Measurements from ENCODE around the gene MYRIP.

The MYRIP gene

DNA sequence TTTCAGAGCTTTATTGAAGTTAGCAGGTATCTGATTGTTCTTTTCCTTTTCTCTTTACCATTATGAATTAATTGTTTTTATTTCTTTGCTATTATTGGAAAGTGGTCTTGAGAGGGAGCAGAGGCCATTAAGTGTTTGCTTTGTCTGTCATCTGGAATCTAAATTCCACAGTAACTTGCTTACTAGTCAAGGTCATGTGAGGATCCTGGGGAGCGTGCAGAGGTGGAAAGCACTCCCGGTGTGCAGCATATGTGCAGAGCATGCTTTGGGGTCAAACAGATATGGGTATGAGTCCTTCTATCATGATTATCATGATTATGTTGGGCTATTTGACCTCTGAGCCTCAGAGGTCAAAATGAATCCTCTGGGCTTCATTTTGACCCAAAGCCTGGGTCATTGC lies 96.4 kb downstream of the MYRIP start:
- no peak for DNase-seq (ENCODE audit: low read depth in 2 of 2)

DNA sequence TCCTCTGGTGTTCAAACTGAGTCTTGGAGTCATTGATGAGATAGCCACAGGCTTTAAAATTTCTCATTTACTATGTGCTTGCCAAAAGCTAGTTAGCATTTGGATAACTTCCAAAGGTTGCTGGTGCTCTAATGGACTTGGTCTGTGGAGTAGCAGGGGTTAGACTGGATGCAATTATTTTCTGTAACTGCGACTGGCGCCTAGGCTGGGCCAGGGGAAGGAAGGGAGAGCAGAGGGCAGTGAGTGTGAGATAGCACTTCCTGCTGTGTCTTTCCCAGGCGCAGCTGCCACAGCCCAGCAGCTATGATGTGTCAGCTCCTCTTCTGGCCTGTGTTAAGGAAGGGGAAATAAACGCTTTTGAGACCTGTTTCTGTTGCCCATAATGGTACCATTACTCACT lies 98.6 kb downstream of the MYRIP start:
- DNase-seq (ENCODE audit: low read depth in 2 of 2) = no peak

DNA sequence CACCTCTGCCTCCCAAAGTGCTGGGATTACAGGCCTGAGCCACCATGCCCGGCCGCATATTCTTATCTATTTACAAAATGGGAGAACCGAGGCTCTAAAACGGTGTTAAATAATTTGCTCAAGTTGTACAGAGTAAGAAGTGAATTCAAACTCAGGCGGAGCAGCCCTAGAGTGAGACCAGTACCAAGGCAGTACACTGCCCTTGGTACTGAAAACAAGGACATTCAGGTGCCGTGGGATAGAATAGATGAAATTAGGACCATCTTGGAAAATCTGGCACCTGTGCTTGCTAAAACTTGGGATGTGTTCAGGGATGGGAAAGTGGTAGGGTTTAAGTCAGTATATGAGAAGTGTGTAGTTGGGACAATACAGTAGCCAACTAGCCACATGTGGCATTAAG lies 100.7 kb downstream of the MYRIP start:
- no peak for DNase-seq (ENCODE audit: low read depth in 2 of 2)

DNA sequence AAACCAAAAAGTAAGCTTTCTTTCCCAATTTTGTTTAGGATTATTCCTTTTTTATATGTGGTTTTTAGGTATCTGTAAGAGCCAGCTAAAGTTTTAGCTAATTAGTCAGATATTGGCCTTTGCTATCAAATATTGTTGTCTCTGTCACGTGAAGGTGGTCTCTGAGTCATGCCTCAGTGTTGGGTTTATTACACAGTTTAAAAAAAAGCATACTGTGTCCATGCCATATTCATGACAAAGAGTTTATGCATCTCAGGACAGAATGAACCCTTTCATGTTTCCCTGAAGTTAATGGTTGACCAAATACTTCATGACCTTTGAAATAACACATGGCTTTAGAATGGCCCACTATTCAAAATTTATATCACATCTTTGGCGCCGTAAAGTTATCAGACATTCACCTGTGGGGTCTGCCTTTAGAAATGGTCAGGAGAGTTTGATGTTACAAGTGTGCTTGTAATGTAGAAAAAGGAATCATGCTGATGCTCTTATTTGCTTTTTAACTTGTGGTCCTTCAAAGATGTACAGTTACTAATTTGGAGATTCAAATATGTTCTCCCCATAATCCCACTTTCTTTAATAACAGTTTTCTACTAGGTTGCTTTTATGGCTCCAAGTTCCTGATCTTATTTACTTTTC lies 101.5 kb downstream of the MYRIP start:
- no peak for DNase-seq (ENCODE audit: low read depth in 2 of 2)

DNA sequence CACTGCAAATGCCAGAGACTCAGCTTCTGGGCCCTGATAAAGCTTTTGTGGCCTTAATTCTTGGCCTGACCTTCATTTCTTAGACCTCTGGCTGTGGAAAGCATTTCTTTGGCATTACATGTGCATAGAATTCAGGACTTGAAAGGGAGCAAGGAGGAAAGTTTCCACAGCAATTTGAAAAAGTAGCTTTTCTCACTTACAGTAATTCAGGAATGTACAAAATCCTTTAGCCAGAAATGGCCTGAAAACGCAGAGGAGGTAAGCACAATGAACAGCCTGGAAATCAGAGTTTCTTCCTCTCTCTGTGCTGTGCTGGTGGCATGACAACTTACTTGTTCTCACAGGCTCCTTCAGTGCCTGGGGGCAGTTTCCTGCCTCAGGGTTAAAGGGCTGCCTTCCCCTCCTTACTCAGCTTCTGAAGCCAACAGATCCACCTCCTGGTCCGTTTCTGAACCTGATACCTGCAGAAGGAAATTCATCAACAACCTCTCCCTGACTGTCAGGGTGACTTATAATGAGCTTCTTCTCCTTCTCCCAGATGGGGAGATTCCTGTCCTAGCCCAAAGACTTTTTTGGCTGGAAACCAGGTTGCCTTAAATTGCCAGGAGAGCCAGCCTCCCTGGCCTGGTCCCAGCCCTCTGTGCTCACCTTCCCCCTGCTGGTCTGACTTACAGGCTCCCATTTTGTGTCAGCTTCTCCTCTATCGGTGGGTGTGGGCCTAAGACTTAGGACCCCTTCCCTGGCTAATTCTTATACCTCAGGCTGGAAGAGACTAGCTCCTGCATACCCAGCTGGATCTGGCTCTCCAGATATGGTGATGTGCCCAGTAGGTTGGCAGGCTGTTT lies 102.3 kb downstream of the MYRIP start:
- no peak for DNase-seq (ENCODE audit: low read depth in 2 of 2)

DNA sequence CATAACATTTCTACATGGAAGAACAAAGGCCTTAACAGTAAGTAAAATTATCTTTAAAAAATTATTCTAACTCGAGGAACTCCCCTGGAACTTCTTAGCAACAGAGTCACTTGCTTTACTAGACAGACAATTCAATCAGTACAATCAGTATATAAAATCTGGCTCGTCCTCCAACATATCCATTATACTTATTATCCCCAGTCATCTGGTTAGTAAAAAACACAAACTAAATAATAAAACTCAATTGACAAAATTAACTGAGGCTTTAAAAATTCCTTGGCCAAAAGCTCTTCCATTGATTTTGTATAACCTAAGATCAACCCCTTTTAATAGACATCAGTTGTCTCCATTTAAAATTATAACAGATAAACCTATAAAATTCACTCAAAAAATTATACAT lies 105.6 kb downstream of the MYRIP start:
- no peak for DNase-seq (ENCODE audit: low read depth in 2 of 2)

DNA sequence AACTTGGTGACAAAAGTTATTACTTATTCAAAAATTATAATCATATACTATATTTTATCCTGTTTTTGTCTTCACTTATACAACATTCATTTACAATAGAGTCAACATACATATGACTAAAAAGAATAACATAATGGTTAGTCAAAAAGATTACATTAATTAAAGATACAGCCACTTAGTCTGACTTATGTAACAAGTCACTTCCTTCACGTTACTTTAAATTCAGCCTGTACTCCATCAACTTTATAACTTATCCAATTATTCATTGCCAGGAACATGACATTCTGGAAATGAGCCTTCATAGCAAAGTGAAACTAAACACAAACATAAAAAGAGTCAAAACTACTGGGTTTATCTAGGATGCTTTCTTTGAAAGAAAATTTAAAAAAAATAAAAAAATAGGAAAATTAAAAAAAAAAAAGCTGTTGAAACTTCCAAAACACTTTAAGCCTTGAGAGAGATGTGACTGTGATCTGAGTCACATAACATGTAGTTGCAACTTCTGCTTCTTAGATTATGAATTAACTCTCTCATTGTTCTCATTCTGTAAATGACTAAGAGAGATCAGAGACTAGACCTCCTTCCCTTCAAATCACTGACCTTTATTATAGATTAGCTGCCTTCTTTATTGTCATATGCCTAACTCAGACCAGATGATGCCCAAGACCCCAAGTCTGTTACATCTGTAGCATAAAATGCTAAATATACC lies 107.8 kb downstream of the MYRIP start:
- DNase-seq (ENCODE audit: low read depth in 2 of 2) = no peak

DNA sequence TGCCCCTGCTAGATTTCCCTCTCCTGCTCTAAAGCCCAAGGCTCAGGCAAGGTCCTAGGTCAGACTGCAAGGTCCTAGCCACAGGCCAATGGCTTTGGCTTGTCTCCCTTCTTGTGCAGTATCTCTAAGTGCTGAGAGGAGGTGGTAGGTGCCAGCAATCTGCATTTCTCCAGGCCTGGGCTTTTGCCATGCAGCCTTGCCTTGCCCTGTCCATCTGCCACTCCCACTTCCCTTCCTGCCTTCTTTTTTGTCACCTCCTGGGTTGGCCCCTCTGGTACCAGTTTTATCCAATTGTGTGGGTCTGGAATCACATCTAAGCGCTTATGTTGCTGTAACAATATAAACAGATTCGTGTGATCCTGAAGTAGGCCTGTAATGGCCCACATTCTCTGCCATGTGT lies 109.9 kb downstream of the MYRIP start:
- DNase-seq (ENCODE audit: low read depth in 2 of 2) = no peak

DNA sequence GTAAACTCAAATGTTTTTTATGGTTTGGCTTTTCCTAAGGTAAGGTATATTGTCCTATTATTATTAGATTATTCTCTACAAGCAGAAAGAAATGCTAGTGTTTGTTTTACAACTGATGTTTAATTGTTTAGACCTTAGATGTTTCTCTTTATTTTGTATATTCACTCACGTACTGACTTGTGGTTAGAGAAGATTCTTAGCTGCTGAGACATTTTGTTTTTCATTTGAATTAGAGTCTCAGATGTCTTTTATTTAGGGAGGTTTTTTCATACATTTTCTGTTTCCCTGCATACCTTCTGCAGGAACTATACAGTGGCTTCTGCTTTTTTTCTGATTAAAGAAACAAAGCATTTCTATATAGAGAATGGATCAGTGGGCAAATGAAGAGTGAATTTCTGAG lies 110.9 kb downstream of the MYRIP start:
- no peak for DNase-seq (ENCODE audit: low read depth in 2 of 2)

DNA sequence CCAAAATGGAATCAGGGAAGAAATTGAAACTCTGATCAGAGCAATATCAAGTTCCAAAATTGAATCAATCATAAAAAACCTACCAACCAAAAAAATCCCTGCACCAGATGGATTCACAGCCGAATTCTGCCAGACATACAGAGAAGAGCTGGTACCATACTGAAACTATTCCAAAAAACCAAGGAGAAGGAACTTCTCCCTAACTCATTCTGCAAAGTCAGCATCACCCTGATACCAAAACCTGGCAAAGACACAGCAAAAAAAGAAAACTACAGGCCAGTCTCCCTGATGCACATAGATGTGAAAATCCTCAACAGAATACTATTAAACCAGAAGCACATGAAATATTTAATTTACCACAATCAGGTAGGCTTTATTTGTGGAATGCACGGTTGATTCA lies 118.1 kb downstream of the MYRIP start:
- DNase-seq (ENCODE audit: low read depth in 2 of 2) = no peak

DNA sequence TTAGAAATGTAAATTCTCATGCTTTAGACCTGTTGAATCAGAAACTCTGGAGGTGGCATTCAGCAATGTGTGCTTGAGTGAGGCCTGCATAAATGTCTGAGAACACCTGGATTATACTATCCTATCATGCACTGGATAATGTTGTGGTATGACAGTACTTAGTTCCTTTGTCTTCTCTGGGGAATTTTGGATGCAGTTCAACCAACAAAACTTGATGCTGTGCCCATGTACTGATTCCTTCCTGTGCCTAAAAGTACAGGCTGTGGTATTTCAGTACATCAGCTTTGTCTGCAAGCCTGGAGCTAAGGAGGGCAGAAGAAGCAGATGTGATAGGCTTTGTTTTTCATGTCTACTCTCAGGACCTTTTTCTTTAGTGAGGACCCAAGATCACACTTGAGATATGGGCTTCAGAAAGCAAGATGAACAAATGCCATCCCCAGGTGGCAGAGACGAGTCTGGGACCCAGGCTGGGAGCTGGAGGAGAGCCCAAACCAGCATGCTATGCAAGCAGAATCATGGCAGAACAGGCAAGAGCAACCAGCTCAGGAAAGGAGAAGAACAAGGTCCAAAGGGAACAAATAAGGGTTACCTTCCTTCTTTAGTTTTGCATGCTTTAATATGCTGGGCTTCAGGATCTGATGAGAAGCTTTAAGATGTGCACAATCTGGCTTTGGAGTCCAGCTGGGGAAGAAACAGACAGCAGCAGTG lies 124.7 kb downstream of the MYRIP start:
- no peak for DNase-seq (ENCODE audit: low read depth in 2 of 2)

DNA sequence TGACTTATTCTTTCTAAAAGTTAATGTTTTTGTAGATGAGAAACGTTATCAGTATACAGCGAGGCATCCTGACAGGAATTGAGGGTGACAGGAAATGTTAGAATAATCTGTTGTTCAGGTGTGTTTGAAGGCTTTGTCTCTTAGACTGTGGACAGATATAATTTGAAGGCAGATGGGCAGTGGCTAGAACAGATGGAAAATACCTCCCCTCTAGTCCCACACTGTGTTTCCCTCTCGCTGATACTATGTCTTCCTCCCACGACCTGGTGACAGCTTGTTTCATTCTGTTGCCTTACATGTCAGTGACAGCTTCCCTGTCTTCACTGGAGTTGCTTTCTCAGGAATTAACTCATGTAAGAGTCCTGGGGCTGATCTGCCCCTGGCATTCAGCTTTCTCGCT lies 125.3 kb downstream of the MYRIP start:
- no peak for DNase-seq (ENCODE audit: low read depth in 2 of 2)

DNA sequence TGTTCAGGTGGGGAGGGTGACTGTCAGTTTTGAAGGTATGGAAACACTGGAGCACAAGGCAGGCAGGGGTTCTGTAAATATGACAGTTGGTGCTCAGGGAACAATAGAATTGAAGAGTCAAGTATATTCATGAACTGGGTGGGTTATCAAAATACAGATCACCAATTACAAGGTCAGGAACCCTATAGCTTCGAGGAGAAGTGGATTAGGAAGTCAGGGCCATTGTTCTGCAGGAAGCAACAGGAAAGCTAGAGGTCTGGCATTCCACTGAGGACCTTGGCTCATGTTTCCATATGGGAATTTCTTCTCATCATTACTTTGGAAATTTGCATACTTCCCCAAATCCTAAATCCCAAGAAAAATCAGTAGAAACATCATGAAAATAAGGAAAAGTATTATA lies 125.9 kb downstream of the MYRIP start:
- no peak for DNase-seq (ENCODE audit: low read depth in 2 of 2)

DNA sequence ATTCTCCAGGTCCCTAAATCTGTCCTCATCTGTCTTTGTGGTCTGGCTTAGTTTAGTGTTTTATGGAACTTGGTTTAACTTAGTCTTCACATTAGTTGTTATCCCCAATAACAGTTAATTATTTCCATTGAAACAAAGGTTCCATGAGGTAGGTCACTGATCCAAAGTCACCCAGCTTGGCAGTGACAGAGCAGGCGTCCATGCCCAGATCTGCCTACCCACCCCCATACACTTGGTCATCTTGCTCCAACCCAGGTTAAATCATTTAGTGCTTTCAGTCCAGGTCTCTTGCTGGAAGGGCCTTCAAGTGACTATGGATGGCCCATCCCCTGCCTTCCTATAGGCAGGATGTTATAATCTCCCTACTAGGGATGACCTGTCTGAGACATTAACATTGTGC lies 127.4 kb downstream of the MYRIP start:
- no peak for DNase-seq (ENCODE audit: low read depth in 2 of 2)

DNA sequence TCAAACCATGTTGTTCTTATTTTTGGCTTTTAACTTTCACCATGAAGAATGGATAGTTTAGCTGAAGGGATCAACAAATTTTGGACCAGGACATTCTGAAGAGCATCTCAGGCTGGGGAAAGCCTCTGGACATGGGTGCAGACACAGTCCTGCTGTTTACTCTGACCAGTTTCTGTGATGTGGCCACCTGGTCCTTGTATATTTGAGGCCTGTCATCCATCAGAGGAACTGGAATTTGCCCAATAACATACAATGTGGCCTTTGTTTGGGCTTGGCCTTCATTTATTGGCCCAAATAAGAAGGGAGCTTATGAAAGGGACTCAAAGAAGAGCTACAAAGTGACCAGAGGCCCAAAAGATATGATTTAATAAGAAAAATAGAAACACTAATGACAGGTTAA lies 127.9 kb downstream of the MYRIP start:
- no peak for DNase-seq (ENCODE audit: low read depth in 2 of 2)

DNA sequence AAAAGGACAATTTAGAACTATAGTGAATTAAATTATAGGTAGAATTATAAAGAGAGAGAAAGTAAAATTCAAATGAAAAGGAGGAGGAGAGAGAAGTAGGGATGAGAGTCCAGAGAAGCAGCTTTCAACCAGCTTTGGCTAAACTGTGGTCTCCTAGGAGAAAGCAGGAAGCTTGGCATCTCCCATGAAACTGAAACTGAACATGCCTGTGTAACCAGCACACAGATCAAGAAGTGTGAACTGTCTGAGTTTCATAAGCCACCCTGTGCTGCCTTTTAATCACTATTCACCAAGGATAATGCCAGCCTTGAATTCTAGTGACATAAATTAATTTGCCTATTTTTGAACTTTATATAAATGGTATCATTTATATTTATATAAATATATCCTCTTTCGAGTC lies 128.5 kb downstream of the MYRIP start:
- DNase-seq (ENCODE audit: low read depth in 2 of 2) = no peak

DNA sequence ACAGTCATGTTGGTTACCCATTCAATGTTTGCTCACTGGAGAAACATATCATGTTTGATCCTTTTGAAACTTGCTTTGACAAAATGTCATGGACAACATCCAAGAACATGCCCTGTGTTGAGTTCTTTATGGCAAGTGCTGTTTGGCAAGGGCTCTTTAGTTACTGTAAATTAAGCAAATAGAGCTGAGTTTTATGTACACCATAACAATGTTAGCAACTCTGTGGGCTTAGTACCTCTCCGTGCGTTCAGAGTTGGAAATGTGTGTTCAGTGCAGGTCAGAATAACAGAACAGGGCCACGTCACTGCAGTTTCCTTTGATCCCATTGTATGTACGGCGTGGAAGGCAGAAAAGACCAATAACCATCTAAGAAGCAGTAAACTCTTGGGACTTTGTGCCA lies 132.5 kb downstream of the MYRIP start:
- no peak for DNase-seq (ENCODE audit: low read depth in 2 of 2)

DNA sequence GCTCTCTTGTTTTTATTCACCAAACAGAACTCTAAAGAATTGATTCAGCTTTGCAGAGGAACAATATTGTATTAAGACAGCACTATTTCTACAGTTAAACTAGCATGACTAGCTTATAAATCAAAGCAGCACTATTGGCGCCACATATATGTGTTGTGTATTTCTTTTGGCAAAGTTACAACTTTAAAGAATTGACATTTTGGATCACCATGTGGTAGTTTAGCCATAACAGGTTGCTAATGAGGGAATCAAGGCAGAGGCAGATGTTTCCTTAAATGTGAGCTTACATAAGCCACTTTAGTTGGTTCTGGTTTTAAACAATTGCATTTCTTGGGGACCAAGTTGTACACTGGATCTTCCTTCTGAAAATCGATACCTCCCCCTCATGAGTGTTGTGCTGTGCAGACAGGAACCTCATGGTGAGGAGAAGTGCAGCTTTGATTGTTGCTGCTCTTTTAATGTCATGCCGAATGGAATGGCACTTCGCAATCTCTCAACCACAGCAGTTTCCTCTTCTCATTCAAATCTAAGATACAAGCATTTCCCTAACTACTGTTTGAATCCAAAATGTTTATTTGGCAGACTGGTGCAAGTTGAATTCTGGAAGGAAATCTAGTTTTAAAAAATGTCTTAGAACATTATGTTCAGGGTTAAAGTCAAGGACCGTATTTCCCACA lies 151.2 kb downstream of the MYRIP start:
- DNase-seq (ENCODE audit: low read depth in 2 of 2) = no peak

DNA sequence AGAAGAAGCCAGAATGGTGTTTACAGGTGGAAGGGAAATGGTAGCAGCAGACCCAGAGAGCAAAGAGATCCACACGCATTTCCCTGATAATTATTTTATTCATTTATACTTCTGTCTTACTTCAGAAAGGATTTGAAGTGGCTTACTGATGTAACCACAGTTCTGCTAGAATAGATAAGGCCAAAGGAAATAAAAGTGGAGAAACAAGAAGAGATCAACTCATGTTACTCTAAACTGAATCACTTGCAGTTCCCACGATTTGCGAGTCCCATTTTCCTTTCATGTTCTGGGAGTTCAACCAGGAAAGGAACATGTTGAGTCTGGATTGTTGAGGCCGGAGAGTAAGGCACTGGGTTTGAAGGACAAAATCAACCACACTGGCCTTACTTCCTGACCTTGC lies 151.8 kb downstream of the MYRIP start:
- no peak for DNase-seq (ENCODE audit: low read depth in 2 of 2)

DNA sequence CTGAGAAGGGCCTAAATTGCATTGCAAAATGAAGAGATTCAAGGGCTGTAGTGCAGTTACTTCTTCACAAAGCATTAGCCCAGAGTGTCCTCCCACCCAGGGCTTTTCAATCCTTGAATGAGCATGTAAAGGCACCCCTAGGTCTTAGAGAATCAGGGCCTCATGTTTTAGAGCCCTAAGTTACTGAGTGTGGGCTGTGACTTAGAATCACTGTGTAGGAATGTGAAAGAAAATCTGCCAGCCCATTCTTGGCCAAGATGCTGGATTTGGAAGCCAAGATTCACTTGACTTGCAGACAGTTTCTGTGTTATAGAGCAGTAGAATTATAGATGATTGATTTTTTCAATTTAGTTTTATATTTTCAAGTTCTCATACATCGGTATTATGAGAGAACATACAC lies 153.2 kb downstream of the MYRIP start:
- DNase-seq (ENCODE audit: low read depth in 2 of 2) = no peak

DNA sequence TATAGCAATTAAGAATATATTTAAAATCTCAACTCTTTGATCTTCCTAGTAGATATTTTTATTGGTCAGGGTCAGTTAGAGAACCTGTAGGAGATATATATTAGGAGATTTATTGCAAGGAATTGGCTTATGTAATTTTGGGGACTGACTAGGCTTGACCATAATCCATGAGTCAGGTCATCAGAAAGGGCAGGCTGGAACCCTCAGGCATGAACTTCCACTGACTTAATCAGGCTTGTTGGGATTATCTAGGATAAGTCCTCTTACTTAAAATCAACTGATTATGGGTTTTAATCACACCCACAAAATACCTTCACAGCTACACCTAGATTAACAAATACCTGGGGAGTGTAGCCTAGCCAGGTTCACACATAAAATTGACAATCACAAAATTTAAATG lies 156.1 kb downstream of the MYRIP start:
- no peak for DNase-seq (ENCODE audit: low read depth in 2 of 2)

DNA sequence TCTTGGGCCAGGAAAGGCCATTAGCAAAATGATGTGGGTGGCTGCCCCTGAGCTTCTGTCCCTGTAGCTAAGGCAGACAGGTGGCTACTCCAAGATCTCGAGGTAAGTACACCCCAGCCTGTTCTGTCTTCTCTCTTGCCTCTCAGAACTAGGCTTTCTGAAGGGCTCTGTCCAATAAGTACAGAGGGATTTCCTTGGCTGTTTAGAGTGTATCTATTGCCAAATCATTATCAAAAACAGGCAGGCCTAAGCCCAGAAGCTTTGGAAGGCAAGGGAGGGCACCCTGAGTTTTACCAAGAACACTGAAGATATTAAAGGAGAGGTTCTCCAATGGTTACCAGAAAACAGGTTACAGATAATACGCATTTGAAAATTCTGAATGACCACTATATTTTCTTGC lies 156.6 kb downstream of the MYRIP start:
- DNase-seq (ENCODE audit: low read depth in 2 of 2) = no peak

Measured in stimulated activated CD4-positive, alpha-beta T cell treated with anti-CD3 and anti-CD28 coated beads, Interleukin-4, amount 100 ng/mL, for 48 hours (primary cell).